ENCODE data around the gene CYP2D6.

CYP2D6 gene

DNA sequence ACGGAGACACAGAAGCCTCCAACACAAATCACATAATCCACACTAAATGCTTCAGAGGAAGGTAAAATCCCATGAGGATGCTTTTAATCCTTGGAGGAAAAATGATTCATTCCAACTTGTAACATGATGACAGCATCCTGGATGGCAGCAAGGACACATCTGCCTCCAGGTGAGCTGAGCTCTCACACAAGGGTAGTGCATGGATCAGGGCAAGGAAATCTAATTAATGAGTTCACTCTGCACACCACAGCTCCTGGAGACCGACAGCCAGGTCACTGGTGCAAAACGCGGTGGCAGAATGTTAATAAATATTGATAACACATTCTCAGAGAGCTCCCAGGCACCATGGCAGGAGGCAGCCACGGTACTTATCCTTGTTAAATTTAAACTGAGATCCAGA lies 40.3 kb upstream of the CYP2D6 start:
- TF ChIP-seq, protein P1, sequence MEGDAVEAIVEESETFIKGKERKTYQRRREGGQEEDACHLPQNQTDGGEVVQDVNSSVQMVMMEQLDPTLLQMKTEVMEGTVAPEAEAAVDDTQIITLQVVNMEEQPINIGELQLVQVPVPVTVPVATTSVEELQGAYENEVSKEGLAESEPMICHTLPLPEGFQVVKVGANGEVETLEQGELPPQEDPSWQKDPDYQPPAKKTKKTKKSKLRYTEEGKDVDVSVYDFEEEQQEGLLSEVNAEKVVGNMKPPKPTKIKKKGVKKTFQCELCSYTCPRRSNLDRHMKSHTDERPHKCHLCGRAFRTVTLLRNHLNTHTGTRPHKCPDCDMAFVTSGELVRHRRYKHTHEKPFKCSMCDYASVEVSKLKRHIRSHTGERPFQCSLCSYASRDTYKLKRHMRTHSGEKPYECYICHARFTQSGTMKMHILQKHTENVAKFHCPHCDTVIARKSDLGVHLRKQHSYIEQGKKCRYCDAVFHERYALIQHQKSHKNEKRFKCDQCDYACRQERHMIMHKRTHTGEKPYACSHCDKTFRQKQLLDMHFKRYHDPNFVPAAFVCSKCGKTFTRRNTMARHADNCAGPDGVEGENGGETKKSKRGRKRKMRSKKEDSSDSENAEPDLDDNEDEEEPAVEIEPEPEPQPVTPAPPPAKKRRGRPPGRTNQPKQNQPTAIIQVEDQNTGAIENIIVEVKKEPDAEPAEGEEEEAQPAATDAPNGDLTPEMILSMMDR (IDR thresholded peaks at IDR 0.05): no peak
- no peak overlapping the region for H3K4me3 ChIP-seq
- no peak overlapping the region for H3K27ac ChIP-seq
- peaks cover 0 to 20% (median 10%) of the 10 kb centered on the region in 4 donors for H3K4me1 ChIP-seq
- H3K9me3 ChIP-seq: no peaks in the 10 kb centered on the region
- intact Hi-C loops (cut with DNase I; ENCODE audit: low total_unique reads): no loop called here
- no peak for DNase-seq
- peaks cover 0 to 34% (median 0%) of the 10 kb centered on the region in 3 donors for H3K36me3 ChIP-seq
- H3K27me3 ChIP-seq: no peaks in the 10 kb centered on the region

DNA sequence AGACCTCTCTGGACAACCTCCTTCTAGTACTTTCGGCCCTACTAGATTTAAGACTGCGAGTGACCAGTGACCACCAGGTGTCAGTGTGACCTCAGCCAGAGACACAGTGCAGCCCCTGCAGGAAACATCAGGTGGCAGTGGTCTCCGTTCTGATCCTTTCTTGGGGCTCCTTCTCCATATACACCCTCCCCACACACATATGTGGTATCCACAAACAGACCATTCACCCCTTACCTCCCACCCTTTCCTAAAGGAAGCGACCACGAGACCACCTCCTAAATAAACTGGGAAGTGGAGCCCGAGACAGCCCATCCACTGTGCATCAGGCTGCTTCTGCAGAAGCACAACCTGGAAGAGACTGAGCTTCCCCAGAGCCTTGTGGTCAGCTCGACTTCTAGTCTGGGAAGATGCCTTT lies 38.5 kb upstream of the CYP2D6 start:
- intact Hi-C loops (cut with DNase I; ENCODE audit: low total_unique reads): loop anchor here (5.0 to 10.0 kb wide), 2 partner anchors 74 to 268 kb away; partner anchors contain the start of gene NDUFA6
- H3K9me3 ChIP-seq: no peaks in the 10 kb centered on the region
- H3K36me3 ChIP-seq: peaks cover 0 to 48% (median 7%) of the 10 kb centered on the region in 3 donors
- peaks cover 0 to 18% (median 10%) of the 10 kb centered on the region in 4 donors for H3K4me1 ChIP-seq
- peak in 1 of 2 donors; percentile 65 for DNase-seq
- H3K27ac ChIP-seq: no peak overlapping the region
- TF ChIP-seq, protein P1 (IDR thresholded peaks at IDR 0.05): peak; percentile 75 to 79
- no peaks in the 10 kb centered on the region for H3K27me3 ChIP-seq
- H3K4me3 ChIP-seq: no peak overlapping the region

DNA sequence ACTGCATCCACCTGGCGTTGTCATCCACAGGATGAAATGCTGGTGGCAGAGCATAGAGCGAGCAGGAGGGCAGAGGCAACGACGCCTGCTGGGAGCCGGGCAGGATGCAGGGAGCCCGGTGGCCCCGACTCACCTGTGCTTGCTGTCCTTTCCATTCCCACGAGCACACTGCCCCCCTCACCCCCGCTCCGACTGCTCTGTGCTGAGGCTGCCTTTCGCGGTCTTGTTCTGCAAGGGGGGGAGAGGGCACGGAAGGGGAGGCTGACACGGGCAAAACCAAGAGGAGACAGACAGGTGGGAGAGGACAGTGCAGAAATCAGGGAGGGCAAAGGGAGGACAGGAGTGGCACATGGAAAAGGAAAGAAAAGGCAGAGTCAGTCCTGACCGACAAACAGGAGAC lies 37.9 kb upstream of the CYP2D6 start:
- Histone ChIP-seq H3K4me1 (peaks cover 0 to 12% (median 10%) of the 10 kb centered on the region in 4 donors), H3K27me3 (no peaks in the 10 kb centered on the region), H3K9me3 (no peaks in the 10 kb centered on the region), H3K36me3 (peaks cover 0 to 48% (median 7%) of the 10 kb centered on the region in 3 donors), H3K27ac (no peak overlapping the region), H3K4me3 (no peak overlapping the region)
- DNase-seq: no peak
- TF ChIP-seq, protein P1 (IDR thresholded peaks at IDR 0.05): no peak
- intact Hi-C loops (cut with DNase I; ENCODE audit: low total_unique reads): loop anchor here (5.0 to 10.0 kb wide), 2 partner anchors 74 to 269 kb away; partner anchors contain the start of gene NDUFA6

DNA sequence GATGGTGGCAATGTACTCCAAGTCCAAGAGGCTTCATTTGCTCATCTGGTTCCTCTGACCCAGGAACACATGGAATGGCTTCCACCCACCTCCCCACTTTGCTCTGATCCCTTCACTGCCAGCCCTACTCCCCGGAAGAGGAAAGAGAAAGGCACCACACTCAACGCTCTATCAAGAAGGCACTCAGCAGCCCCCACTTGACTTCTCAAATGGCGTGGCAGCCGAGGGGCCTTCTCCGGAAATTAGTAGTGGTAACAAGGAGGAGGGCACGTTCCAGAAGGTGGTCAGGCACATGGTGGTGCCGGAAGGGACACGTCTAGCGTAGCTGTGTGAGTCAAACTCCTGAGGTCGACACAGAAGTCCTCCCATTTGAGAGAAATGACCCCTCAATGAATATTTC lies 36.5 kb upstream of the CYP2D6 start:
- H3K4me3 ChIP-seq: no peak overlapping the region
- no peak for DNase-seq
- no peaks in the 10 kb centered on the region for H3K27me3 ChIP-seq
- intact Hi-C loops (cut with DNase I; ENCODE audit: low total_unique reads): loop anchor here (5.0 to 10.0 kb wide), 2 partner anchors 72 to 270 kb away; partner anchors contain the start of gene NDUFA6
- TF ChIP-seq, protein P1 (IDR thresholded peaks at IDR 0.05): no peak
- H3K9me3 ChIP-seq: no peaks in the 10 kb centered on the region
- H3K4me1 ChIP-seq: peaks cover 0 to 4% (median 1%) of the 10 kb centered on the region in 4 donors
- no peak overlapping the region for H3K27ac ChIP-seq
- peaks cover 0 to 48% (median 7%) of the 10 kb centered on the region in 3 donors for H3K36me3 ChIP-seq

DNA sequence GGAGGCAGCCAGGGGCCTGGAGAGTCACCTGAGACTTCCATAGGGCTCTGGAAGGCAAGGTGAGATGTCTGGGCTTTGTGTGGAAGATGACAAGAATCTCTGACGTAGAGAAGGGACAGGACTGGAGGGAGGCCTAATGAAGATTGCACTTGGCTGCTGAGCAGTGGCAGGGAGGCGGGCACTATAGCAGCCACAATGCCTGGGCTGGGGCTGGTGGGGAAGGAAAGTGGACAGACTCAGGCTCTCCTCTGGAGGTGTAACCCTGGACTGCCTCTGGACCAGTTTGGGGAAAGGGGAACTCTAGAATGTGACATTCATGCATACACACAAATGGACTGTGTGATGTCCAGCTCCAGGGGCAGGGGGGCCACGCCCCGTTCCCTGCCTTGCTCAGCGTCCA lies 34.3 kb upstream of the CYP2D6 start:
- Histone ChIP-seq H3K27me3 (no peaks in the 10 kb centered on the region), H3K36me3 (peaks cover 0 to 60% (median 7%) of the 10 kb centered on the region in 3 donors), H3K27ac (no peak overlapping the region), H3K4me3 (no peak overlapping the region), H3K9me3 (no peaks in the 10 kb centered on the region), H3K4me1 (no peaks in the 10 kb centered on the region)
- DNase-seq: no peak
- intact Hi-C loops (cut with DNase I; ENCODE audit: low total_unique reads): loop anchor here (5.0 to 10.0 kb wide), 2 partner anchors 70 to 272 kb away; partner anchors contain the start of gene NDUFA6
- TF ChIP-seq, protein P1 (IDR thresholded peaks at IDR 0.05): no peak

All from tibial artery (tissue), 4 donors.